ENCODE data around the gene NPSR1. TPM values are rescaled to one million over a fixed set of nuclear protein-coding genes. Genes with fewer than 3 reads are reported as not detected.

NPSR1 gene
- total and polyA plus RNA-seq, 4 experiments from 2014 or later = not detected

DNA sequence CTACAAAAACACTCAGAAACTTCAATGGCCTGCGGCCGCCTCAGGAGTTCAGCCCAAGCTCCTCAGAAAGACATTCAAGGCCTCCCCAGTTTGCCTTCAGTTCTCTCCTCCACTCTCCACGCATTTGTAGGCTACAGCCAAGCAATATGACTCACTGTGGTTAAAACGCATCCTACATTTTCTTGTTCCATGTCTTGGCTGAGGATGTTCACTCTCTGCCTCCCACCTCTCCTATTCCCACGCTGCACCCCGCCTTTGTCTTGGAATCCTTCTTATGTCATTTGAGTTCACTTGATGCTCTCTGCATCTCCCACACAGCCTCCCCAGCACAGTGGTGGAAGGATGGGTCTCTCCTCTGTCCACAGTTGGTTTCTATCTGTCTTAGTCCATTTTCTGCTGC is 184.8 kb downstream of the NPSR1 start:
- Histone ChIP-seq H3K36me3 (ENCODE audit: insufficient read depth, low read length) (no peaks in the 10 kb centered on the region), H3K4me3 (ENCODE audit: low read length in 2 of 2) (no peak overlapping the region), H3K4me1 (ENCODE audit: insufficient read depth, low read length) (no peaks in the 10 kb centered on the region), H3K9me3 (ENCODE audit: control insufficient read depth in 1 of 2, low read length in 2 of 2) (no peaks in the 10 kb centered on the region), H3K27me3 (ENCODE audit: insufficient read depth, low read length) (no peaks in the 10 kb centered on the region), H3K27ac (ENCODE audit: low read depth, low read length) (no peak overlapping the region)
- Mint-ChIP-seq H3K9me3 (peaks cover 0 to 1% (median 0%) of the 10 kb centered on the region in 8 donors), H3K4me3 (no peak overlapping the region), H3K36me3 (no peaks in the 10 kb centered on the region), H3K4me1 (peaks cover 0 to 4% (median 4%) of the 10 kb centered on the region in 4 donors), H3K27me3 (peaks cover 5 to 11% of the 10 kb centered on the region in 2 donors), H3K27ac (no peak overlapping the region)
- no peak for DNase-seq
- intact Hi-C loops (cut with micrococcal nuclease) = no loop called here
- ChIA-PET CTCF (ENCODE audit: partially characterized antibody) (no interaction called here), POLR2A (ENCODE audit: partially characterized antibody) (no interaction called here)

- Histone ChIP-seq H3K4me3 (ENCODE audit: low read length in 2 of 2) (no peak overlapping the region), H3K4me1 (ENCODE audit: insufficient read depth, low read length) (no peaks in the 10 kb centered on the region), H3K36me3 (ENCODE audit: insufficient read depth, low read length) (no peaks in the 10 kb centered on the region), H3K27me3 (ENCODE audit: insufficient read depth, low read length) (no peaks in the 10 kb centered on the region), H3K9me3 (ENCODE audit: control insufficient read depth in 1 of 2, low read length in 2 of 2) (no peaks in the 10 kb centered on the region), H3K27ac (ENCODE audit: low read depth, low read length) (no peak overlapping the region)
- Mint-ChIP-seq H3K36me3 (no peaks in the 10 kb centered on the region), H3K4me1 (peaks cover 0 to 4% (median 0%) of the 10 kb centered on the region in 4 donors), H3K9me3 (peaks cover 0 to 1% (median 0%) of the 10 kb centered on the region in 8 donors), H3K4me3 (no peak overlapping the region), H3K27ac (no peak overlapping the region), H3K27me3 (peaks cover 8 to 9% of the 10 kb centered on the region in 2 donors)
- intact Hi-C loops (cut with micrococcal nuclease) = no loop called here
- ChIA-PET CTCF (ENCODE audit: partially characterized antibody) (no interaction called here), POLR2A (ENCODE audit: partially characterized antibody) (no interaction called here)
- DNase-seq = no peak
Measured at GRCh38 chr7:34844406-34844805, 186.4 kb downstream of the NPSR1 start.

GRCh38 chr7:34844936-34845665 is 187.1 kb downstream of the NPSR1 start:
- Histone ChIP-seq H3K4me1 (ENCODE audit: insufficient read depth, low read length) (no peaks in the 10 kb centered on the region), H3K9me3 (ENCODE audit: control insufficient read depth in 1 of 2, low read length in 2 of 2) (no peaks in the 10 kb centered on the region), H3K36me3 (ENCODE audit: insufficient read depth, low read length) (no peaks in the 10 kb centered on the region), H3K27me3 (ENCODE audit: insufficient read depth, low read length) (no peaks in the 10 kb centered on the region), H3K4me3 (ENCODE audit: low read length in 2 of 2) (no peak overlapping the region), H3K27ac (ENCODE audit: low read depth, low read length) (no peak overlapping the region)
- Mint-ChIP-seq H3K27me3 (peaks cover 8 to 10% of the 10 kb centered on the region in 2 donors), H3K36me3 (no peaks in the 10 kb centered on the region), H3K4me3 (no peak overlapping the region), H3K4me1 (peaks cover 0 to 4% (median 0%) of the 10 kb centered on the region in 4 donors), H3K9me3 (peaks cover 0 to 1% (median 0%) of the 10 kb centered on the region in 8 donors), H3K27ac (no peak overlapping the region)
- CTCF ChIA-PET (ENCODE audit: partially characterized antibody) = no interaction called here
- intact Hi-C loops (cut with micrococcal nuclease) = no loop called here
- DNase-seq = no peak
- POLR2A ChIA-PET (ENCODE audit: partially characterized antibody) = no interaction called here

DNA sequence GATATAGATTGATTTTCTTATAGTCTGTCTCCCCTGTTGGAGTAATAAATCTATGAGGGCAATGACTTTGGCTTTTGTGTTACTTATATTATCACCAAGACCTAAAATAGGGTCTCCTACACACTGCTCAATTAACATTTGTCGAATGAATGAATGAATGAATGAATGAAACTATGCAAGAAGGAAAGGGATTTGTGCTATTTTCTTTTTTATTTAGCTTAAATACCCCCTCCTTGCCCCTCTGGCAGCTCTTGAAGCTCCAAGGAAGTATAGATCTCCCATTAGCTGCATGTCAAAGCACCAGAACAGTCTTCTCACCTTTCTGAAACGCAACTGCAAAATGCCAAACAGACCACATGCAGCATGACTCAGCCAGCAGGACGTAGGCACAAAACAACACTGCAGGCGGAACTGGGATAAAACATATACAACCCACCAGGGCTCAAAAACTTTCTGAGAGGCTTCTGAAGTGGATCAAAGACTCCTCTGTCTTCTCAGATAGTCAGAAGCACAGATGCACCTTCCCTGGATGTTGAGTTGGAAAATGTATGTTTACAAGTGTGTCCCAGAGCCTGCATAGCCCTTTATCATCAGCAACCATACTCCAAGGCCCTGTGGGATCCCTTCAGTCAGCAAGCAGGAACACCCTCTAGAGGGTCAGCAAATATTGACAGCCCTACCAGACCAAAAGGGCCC is 187.8 kb downstream of the NPSR1 start:
- Histone ChIP-seq H3K4me1 (ENCODE audit: insufficient read depth, low read length) (no peaks in the 10 kb centered on the region), H3K27ac (ENCODE audit: low read depth, low read length) (no peak overlapping the region), H3K27me3 (ENCODE audit: insufficient read depth, low read length) (no peaks in the 10 kb centered on the region), H3K9me3 (ENCODE audit: control insufficient read depth in 1 of 2, low read length in 2 of 2) (no peaks in the 10 kb centered on the region), H3K4me3 (ENCODE audit: low read length in 2 of 2) (no peak overlapping the region), H3K36me3 (ENCODE audit: insufficient read depth, low read length) (no peaks in the 10 kb centered on the region)
- POLR2A ChIA-PET (ENCODE audit: partially characterized antibody) = no interaction called here
- intact Hi-C loops (cut with micrococcal nuclease) = no loop called here
- CTCF ChIA-PET (ENCODE audit: partially characterized antibody) = no interaction called here
- Mint-ChIP-seq H3K4me3 (no peak overlapping the region), H3K4me1 (peaks cover 0 to 4% (median 0%) of the 10 kb centered on the region in 4 donors), H3K36me3 (no peaks in the 10 kb centered on the region), H3K9me3 (peaks cover 0 to 3% (median 0%) of the 10 kb centered on the region in 8 donors), H3K27me3 (peaks cover 9 to 13% of the 10 kb centered on the region in 2 donors), H3K27ac (peak overlapping the region in 1 of 7 donors; percentile 49)
- DNase-seq = no peak

GRCh38 chr7:34846976-34847375 is 189.0 kb downstream of the NPSR1 start:
- peaks cover 0 to 6% (median 0%) of the 10 kb centered on the region in 8 donors for H3K9me3 Mint-ChIP-seq
- intact Hi-C loops (cut with micrococcal nuclease) = no loop called here
- POLR2A ChIA-PET (ENCODE audit: partially characterized antibody) = no interaction called here

GRCh38 chr7:34848670-34849069 is 190.7 kb downstream of the NPSR1 start:
- H3K36me3 Mint-ChIP-seq = no peaks in the 10 kb centered on the region
- Histone ChIP-seq H3K27me3 (ENCODE audit: insufficient read depth, low read length) (no peaks in the 10 kb centered on the region), H3K4me3 (ENCODE audit: low read length in 2 of 2) (no peak overlapping the region), H3K27ac (ENCODE audit: low read depth, low read length) (no peak overlapping the region), H3K36me3 (ENCODE audit: insufficient read depth, low read length) (no peaks in the 10 kb centered on the region), H3K9me3 (ENCODE audit: control insufficient read depth in 1 of 2, low read length in 2 of 2) (no peaks in the 10 kb centered on the region), H3K4me1 (ENCODE audit: insufficient read depth, low read length) (no peaks in the 10 kb centered on the region)
- intact Hi-C loops (cut with micrococcal nuclease) = no loop called here
- H3K4me3 Mint-ChIP-seq = no peak overlapping the region
- DNase-seq = no peak
- CTCF ChIA-PET (ENCODE audit: partially characterized antibody) = no interaction called here
- no peak overlapping the region for H3K27ac Mint-ChIP-seq
- H3K9me3 Mint-ChIP-seq = peaks cover 0 to 6% (median 0%) of the 10 kb centered on the region in 8 donors
- peaks cover 0 to 4% (median 0%) of the 10 kb centered on the region in 4 donors for H3K4me1 Mint-ChIP-seq
- peaks cover 11 to 22% of the 10 kb centered on the region in 2 donors for H3K27me3 Mint-ChIP-seq
- POLR2A ChIA-PET (ENCODE audit: partially characterized antibody) = no interaction called here

More at GRCh38 chr7:34846976-34847375, 189.0 kb downstream of the NPSR1 start:
- Histone ChIP-seq H3K36me3 (ENCODE audit: insufficient read depth, low read length) (no peaks in the 10 kb centered on the region), H3K27me3 (ENCODE audit: insufficient read depth, low read length) (no peaks in the 10 kb centered on the region), H3K4me1 (ENCODE audit: insufficient read depth, low read length) (no peaks in the 10 kb centered on the region), H3K4me3 (ENCODE audit: low read length in 2 of 2) (no peak overlapping the region), H3K9me3 (ENCODE audit: control insufficient read depth in 1 of 2, low read length in 2 of 2) (no peaks in the 10 kb centered on the region), H3K27ac (ENCODE audit: low read depth, low read length) (no peak overlapping the region)
- H3K36me3 Mint-ChIP-seq = no peaks in the 10 kb centered on the region
- no peak overlapping the region for H3K27ac Mint-ChIP-seq
- peaks cover 9 to 15% of the 10 kb centered on the region in 2 donors for H3K27me3 Mint-ChIP-seq
- H3K4me3 Mint-ChIP-seq = no peak overlapping the region
- DNase-seq = no peak
- CTCF ChIA-PET (ENCODE audit: partially characterized antibody) = no interaction called here
- H3K4me1 Mint-ChIP-seq = peaks cover 0 to 4% (median 0%) of the 10 kb centered on the region in 4 donors

- Mint-ChIP-seq H3K27me3 (peaks cover 11 to 22% of the 10 kb centered on the region in 2 donors), H3K27ac (no peak overlapping the region), H3K36me3 (no peaks in the 10 kb centered on the region), H3K4me3 (no peak overlapping the region), H3K4me1 (peaks cover 0 to 4% (median 0%) of the 10 kb centered on the region in 4 donors), H3K9me3 (peaks cover 0 to 4% (median 0%) of the 10 kb centered on the region in 8 donors)
- no peak overlapping the region for H3K27ac ChIP-seq (ENCODE audit: low read depth, low read length)
- H3K9me3 ChIP-seq (ENCODE audit: control insufficient read depth in 1 of 2, low read length in 2 of 2) = no peaks in the 10 kb centered on the region
- ChIA-PET CTCF (ENCODE audit: partially characterized antibody) (no interaction called here), POLR2A (ENCODE audit: partially characterized antibody) (no interaction called here)
- H3K36me3 ChIP-seq (ENCODE audit: insufficient read depth, low read length) = no peaks in the 10 kb centered on the region
- no peak overlapping the region for H3K4me3 ChIP-seq (ENCODE audit: low read length in 2 of 2)
- no peak for DNase-seq
- no peaks in the 10 kb centered on the region for H3K4me1 ChIP-seq (ENCODE audit: insufficient read depth, low read length)
- intact Hi-C loops (cut with micrococcal nuclease) = no loop called here
- no peaks in the 10 kb centered on the region for H3K27me3 ChIP-seq (ENCODE audit: insufficient read depth, low read length)
Measured at GRCh38 chr7:34849163-34849960, 191.3 kb downstream of the NPSR1 start.
